ENCODE results near the gene MMP24. TPM values are rescaled to one million over a fixed set of nuclear protein-coding genes. Genes with fewer than 3 reads are reported as not detected.

MMP24 gene
- total and polyA plus RNA-seq, 2 experiments from 2014 or later = 0.70 to 8.5 TPM

DNA sequence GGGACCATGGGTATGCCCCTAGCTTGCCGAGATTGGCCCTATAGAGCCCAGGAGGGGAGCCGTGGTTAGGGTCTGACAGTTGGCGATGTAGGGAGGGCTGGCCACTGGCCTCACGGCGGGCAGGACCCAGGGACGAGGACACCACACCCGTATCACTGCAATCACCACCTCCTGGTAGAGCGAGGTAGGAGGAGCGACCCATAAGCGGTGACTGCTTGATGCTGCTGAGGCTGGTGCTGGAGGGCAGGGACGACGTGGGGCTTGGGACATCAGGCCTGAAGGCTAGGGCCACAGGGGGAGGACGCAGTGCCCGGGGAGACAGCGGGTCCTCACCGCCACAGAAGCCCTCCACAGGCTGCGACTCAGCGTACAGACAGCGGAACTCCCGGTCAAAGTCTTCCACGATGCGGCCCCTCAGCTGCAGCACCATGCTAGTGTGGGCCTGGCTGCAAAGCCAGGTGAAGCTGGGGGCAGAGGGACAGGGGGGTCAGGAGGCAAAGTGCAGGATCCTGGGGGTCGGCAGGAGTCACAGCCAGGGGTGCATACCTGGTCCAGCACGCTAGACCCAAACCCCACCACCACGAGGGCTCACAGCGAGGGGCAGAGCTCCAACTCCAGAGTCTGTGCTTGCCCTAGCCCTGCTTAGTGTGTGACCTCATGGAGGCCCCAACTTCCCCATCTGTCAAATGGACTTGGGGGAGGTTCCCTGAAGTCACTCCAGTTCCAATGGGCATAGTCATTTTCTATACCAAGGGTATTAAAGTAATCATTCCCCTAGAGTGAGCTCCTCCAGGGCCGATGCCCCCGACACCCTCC, 61.2 kb downstream of the MMP24 start:
- Histone ChIP-seq H3K36me3 (ENCODE audit: low read depth) (no peaks in the 10 kb centered on the region), H3K27ac (no peak overlapping the region), H3K4me3 (no peak overlapping the region), H3F3A (ENCODE audit: insufficient read depth) (no peaks in the 10 kb centered on the region), H3K79me2 (ENCODE audit: insufficient read depth) (peaks cover 18% of the 10 kb centered on the region), H2AFZ (no peak overlapping the region), H3K9me3 (ENCODE audit: low read depth) (no peaks in the 10 kb centered on the region), H3K9ac (no peak overlapping the region), H3K9me2 (ENCODE audit: insufficient read depth) (no peaks in the 10 kb centered on the region), H3K4me2 (ENCODE audit: unreplicated experiment) (no peak overlapping the region), H4K20me1 (ENCODE audit: insufficient read depth) (no peaks in the 10 kb centered on the region), H3K27me3 (replicated peaks; ENCODE audit: insufficient read depth) (no peaks in the 10 kb centered on the region), H3K4me1 (ENCODE audit: insufficient read depth) (peaks cover 5% of the 10 kb centered on the region; the same call in 1 of the 2 replicates)
- no peak for DNase-seq
- 78 to 79% methylated on average over 28 of the region's 28 CpGs for WGBS, 2 experiments (ENCODE audit: low coverage in 1 of 2, low lambda C conversion rate in 2 of 2, missing lambda C conversion rate in 2 of 2)
- TF ChIP-seq EZH2phosphoT487 (IDR thresholded peaks at IDR 0.05; ENCODE audit: insufficient read depth, low read depth) = no peak
- no peak for TF ChIP-seq EZH2 (IDR thresholded peaks at IDR 0.05; ENCODE audit: insufficient read depth, poor library complexity, severe bottlenecking)
- in situ Hi-C loops (cut with MboI) = no loop called here

DNA sequence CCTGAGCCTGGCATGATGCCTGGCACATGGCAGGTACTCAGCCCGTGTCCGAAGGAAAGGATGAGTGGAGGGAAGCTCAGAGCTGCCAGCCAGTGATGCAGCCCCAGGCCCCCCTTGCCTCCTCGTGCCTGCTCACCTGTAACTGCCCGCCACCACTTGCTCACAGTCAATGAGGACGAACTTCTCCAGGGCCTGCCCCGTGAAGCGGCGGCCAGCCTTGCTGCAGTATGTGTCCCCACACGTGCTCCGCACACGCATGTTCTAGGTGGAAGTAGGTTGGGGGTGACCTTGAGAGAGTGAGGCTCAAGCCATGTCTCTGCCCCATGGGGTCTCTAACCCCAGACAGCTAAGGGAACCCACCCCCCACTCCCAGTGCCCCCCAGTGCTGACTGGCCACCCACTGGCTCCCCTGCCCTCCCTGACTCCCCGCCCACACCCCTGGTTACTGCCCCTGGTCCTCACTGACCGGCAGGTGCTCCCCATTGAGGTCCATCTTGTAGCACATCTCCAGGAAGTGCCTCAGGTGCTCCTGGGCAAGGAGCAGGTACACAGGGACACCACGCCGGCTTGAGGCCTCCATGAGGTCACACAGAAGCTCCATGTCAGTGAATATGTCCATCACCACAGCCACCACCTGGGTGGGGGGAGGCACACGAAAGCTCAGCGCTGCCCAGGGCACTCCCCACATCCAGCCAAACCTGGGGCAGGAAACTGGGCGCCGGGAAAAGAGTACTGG, 62.0 kb downstream of the MMP24 start:
- Histone ChIP-seq H3K36me3 (ENCODE audit: low read depth) (no peaks in the 10 kb centered on the region), H2AFZ (no peak overlapping the region), H3K9me2 (ENCODE audit: insufficient read depth) (no peaks in the 10 kb centered on the region), H3K4me2 (ENCODE audit: unreplicated experiment) (no peak overlapping the region), H3K27me3 (replicated peaks; ENCODE audit: insufficient read depth) (no peaks in the 10 kb centered on the region), H3K27ac (no peak overlapping the region), H3K79me2 (ENCODE audit: insufficient read depth) (peaks cover 10% of the 10 kb centered on the region), H3F3A (ENCODE audit: insufficient read depth) (no peaks in the 10 kb centered on the region), H3K9me3 (ENCODE audit: low read depth) (no peaks in the 10 kb centered on the region), H4K20me1 (ENCODE audit: insufficient read depth) (no peaks in the 10 kb centered on the region), H3K4me1 (ENCODE audit: insufficient read depth) (peaks cover 5% of the 10 kb centered on the region; the same call in 1 of the 2 replicates), H3K4me3 (no peak overlapping the region), H3K9ac (no peak overlapping the region)
- TF ChIP-seq EZH2 (IDR thresholded peaks at IDR 0.05; ENCODE audit: insufficient read depth, poor library complexity, severe bottlenecking) (no peak), EZH2phosphoT487 (IDR thresholded peaks at IDR 0.05; ENCODE audit: insufficient read depth, low read depth) (no peak)
- in situ Hi-C loops (cut with MboI) = no loop called here
- DNase-seq = no peak
- WGBS, 2 experiments (ENCODE audit: low coverage in 1 of 2, low lambda C conversion rate in 2 of 2, missing lambda C conversion rate in 2 of 2) = 68 to 73% methylated on average over 18 to 19 of the region's 19 CpGs

DNA sequence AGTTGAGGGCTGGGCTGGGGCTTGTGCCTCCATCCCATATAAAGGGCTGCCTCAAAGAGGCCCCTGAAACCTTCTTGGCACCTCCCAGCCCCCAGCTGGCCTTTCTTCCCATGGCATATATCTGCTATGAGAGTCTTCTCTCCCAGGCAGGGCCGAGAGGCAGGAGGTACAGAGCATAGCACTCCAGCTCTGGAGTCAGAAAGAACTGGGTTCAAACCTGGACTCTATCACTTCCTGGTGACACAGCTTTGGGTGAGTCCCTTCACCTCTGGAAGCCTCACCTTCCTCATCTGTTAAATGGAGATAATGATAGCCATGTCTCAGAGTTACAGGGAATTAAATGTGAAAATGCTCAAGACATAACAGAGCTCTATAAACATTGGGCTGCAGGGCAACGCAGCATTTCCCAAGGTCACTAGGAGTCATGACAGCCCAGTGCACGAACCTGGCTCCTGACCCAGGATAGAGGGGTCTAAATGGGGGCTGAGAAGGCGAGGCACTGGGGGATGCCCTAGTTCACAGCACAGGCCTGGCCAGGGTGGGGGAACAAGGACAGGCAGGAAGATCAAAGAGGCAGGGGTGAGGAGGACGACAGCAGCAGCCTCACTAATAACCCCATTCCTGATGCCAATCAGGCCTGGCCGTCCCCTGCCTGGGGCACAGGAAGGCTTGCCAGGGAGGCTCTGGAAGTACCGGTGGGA, 63.8 kb downstream of the MMP24 start:
- Histone ChIP-seq H3K9ac (no peak overlapping the region), H3K4me1 (ENCODE audit: insufficient read depth) (peaks cover 2% of the 10 kb centered on the region; the same call in 1 of the 2 replicates), H3K79me2 (ENCODE audit: insufficient read depth) (no peaks in the 10 kb centered on the region), H2AFZ (no peak overlapping the region), H4K20me1 (ENCODE audit: insufficient read depth) (no peaks in the 10 kb centered on the region), H3K27ac (no peak overlapping the region), H3K9me2 (ENCODE audit: insufficient read depth) (no peaks in the 10 kb centered on the region), H3K4me2 (ENCODE audit: unreplicated experiment) (no peak overlapping the region), H3K4me3 (no peak overlapping the region), H3K27me3 (replicated peaks; ENCODE audit: insufficient read depth) (no peaks in the 10 kb centered on the region), H3K36me3 (ENCODE audit: low read depth) (no peaks in the 10 kb centered on the region), H3K9me3 (ENCODE audit: low read depth) (no peaks in the 10 kb centered on the region), H3F3A (ENCODE audit: insufficient read depth) (no peaks in the 10 kb centered on the region)
- DNase-seq = no peak
- in situ Hi-C loops (cut with MboI) = no loop called here
- TF ChIP-seq EZH2phosphoT487 (IDR thresholded peaks at IDR 0.05; ENCODE audit: insufficient read depth, low read depth) (no peak), EZH2 (IDR thresholded peaks at IDR 0.05; ENCODE audit: insufficient read depth, poor library complexity, severe bottlenecking) (no peak)
- WGBS, 2 experiments (ENCODE audit: low coverage in 1 of 2, low lambda C conversion rate in 2 of 2, missing lambda C conversion rate in 2 of 2) = 58 to 61% methylated on average over 7 of the region's 7 CpGs

DNA sequence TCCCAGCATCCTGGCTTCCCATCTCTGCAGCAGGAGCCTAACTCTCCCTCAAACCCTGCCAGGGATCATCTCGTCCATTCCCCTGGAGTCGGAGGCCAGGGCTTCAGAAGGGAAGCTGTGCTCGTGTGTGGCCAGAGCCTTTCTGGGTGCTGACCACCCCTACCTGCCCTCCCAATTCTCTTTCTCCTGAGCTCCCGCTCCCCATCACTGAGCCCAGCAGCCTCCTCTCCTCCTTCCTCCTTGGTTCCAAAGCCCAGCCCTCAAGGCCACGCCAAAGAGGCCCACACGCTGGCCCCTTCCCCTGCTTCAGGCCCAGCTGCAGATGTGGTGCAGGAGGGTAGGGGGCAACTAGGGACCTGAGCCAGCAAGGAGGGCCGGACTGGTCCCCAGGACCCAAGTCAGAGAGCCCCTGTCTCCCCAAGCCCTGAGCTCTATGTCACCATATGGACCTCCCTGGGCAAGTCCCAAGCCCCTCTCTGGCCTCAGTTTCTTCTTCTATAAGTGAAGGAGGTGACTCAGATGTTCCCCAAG, 64.5 kb downstream of the MMP24 start:
- no peaks in the 10 kb centered on the region for H3F3A ChIP-seq (ENCODE audit: insufficient read depth)
- H4K20me1 ChIP-seq (ENCODE audit: insufficient read depth) = no peaks in the 10 kb centered on the region
- no peak overlapping the region for H3K9ac ChIP-seq
- TF ChIP-seq EZH2phosphoT487 (IDR thresholded peaks at IDR 0.05; ENCODE audit: insufficient read depth, low read depth) = no peak
- no peak overlapping the region for H3K4me2 ChIP-seq (ENCODE audit: unreplicated experiment)
- H3K36me3 ChIP-seq (ENCODE audit: low read depth) = no peaks in the 10 kb centered on the region
- no peak overlapping the region for H3K4me3 ChIP-seq
- H3K9me2 ChIP-seq (ENCODE audit: insufficient read depth) = no peaks in the 10 kb centered on the region
- no peaks in the 10 kb centered on the region for H3K9me3 ChIP-seq (ENCODE audit: low read depth)
- DNase-seq = no peak
- no peaks in the 10 kb centered on the region for H3K79me2 ChIP-seq (ENCODE audit: insufficient read depth)
- 70 to 72% methylated on average over 7 of the region's 7 CpGs for WGBS, 2 experiments (ENCODE audit: low coverage in 1 of 2, low lambda C conversion rate in 2 of 2, missing lambda C conversion rate in 2 of 2)
- in situ Hi-C loops (cut with MboI) = no loop called here
- no peaks in the 10 kb centered on the region for H3K27me3 ChIP-seq (replicated peaks; ENCODE audit: insufficient read depth)
- no peak overlapping the region for H3K27ac ChIP-seq
- H3K4me1 ChIP-seq (ENCODE audit: insufficient read depth) = no peaks in the 10 kb centered on the region
- H2AFZ ChIP-seq = no peak overlapping the region
